ENCODE results near the gene TEK.

DNA sequence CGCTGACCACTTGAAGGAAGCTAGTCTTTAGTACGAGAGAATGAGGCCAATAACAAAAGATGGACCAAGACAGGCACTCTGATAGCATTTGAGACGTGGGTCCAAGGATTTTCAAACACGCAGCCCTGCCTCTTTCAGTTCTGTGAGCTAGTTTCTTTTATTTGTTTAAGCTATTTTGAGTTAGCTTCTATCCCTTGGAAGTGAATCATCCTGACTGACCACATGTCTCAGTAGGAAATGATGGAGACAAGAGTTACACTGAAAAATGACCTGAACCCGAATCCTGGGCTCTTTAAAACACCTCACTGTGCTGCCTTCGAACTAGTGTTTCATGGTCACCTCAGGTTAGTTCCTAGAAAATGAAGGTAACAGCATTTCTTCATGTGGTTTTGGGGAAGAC, 9.9 kb downstream of the TEK start:
- TF ChIP-seq, protein P1, sequence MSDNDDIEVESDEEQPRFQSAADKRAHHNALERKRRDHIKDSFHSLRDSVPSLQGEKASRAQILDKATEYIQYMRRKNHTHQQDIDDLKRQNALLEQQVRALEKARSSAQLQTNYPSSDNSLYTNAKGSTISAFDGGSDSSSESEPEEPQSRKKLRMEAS (IDR thresholded peaks at IDR 0.05), result no peak
- TF ChIP-seq EGR1 (IDR thresholded peaks at IDR 0.05), result no peak

Measured in Ishikawa (cell line).